Activated CD4-positive, alpha-beta T cell treated with anti-CD3 and anti-CD28 coated beads, Interleukin-2, amount 50 U/mL, for 24 hours (primary cell): ENCODE measurements around the gene OR2M4.
"Not testable (repeated sequence)": the region's sequence is repeated elsewhere in the genome, so short reads cannot be mapped to it uniquely, and the experiment has no call there.

Experiments used
- DNase-seq, 2 donors: peaks; one replicate each; pipeline ENCODE4 v3.0.0-alpha.2; 2020; ENCODE audit warnings: low read depth in 1 of 2, low spot score in 1 of 2

The OR2M4 gene

GRCh38 chr1:248231117-248231516 lies at the start of gene OR2M4:
OR2M4 (plus strand) TSS chr1:248231417; CDS start chr1:248238929, 7,512 bp downstream.
- no peak for DNase-seq

- DNase-seq: no peak
Measured at GRCh38 chr1:248183996-248184395, 47.2 kb upstream of the OR2M4 start.

- no peak for DNase-seq
Measured at GRCh38 chr1:248187363-248187762, 43.9 kb upstream of the OR2M4 start.

- no peak for DNase-seq
Measured at GRCh38 chr1:248189026-248189425, 42.2 kb upstream of the OR2M4 start.

GRCh38 chr1:248194117-248194516 lies 37.1 kb upstream of the OR2M4 start:
- no peak for DNase-seq

- no peak for DNase-seq
Measured at GRCh38 chr1:248196965-248197364, 34.3 kb upstream of the OR2M4 start, which contains the start of gene OR2M3. OR2M3 (plus strand) TSS chr1:248197265; CDS start chr1:248203068, 5,803 bp downstream.

GRCh38 chr1:248215880-248216279 lies 15.3 kb upstream of the OR2M4 start:
- DNase-seq: no peak

- no peak for DNase-seq
Measured at GRCh38 chr1:248225537-248225936, 5.7 kb upstream of the OR2M4 start.

- no peak for DNase-seq
Measured at GRCh38 chr1:248229360-248229908, 1.8 kb upstream of the OR2M4 start.

- no peak for DNase-seq
Measured at GRCh38 chr1:248239478-248239877, 8.3 kb downstream of the OR2M4 start.

- DNase-seq: no peak
Measured at GRCh38 chr1:248243204-248243603, 12.0 kb downstream of the OR2M4 start.

GRCh38 chr1:248259309-248259708 lies 28.1 kb downstream of the OR2M4 start:
- not testable (repeated sequence) for DNase-seq

- no peak for DNase-seq
Measured at GRCh38 chr1:248268178-248268577, 37.0 kb downstream of the OR2M4 start.

GRCh38 chr1:248273225-248273624 lies 42.0 kb downstream of the OR2M4 start:
- not testable (repeated sequence) for DNase-seq

GRCh38 chr1:248277876-248278275 lies 46.7 kb downstream of the OR2M4 start, which contains the start of gene OR2T33:
OR2T33 (minus strand) TSS chr1:248277976; CDS start chr1:248273814, 4,162 bp downstream.
- no peak for DNase-seq

- no peak for DNase-seq
Measured at GRCh38 chr1:248288391-248288790, 57.2 kb downstream of the OR2M4 start.
